WTC11 (cell line): ENCODE data around the gene UQCRFS1. TPM values are rescaled to one million over a fixed set of nuclear protein-coding genes. Genes with fewer than 3 reads are reported as not detected.

ENCODE experiments used
- ATAC-seq: fragments of 200-7000 bp; cut with Tn5 transposase; 2 replicates; pipeline ENCODE4 v1.10.0; 2021; ENCODE audit warnings: mild to moderate bottlenecking, moderate library complexity
- CTCF ChIA-PET: fragments of 300-600 bp; sonication (Branson Sonifier 250); formaldehyde crosslinking; loops from one replicate; lab custom pipeline; 2021; ENCODE audit warnings: antibody characterized with exemption; lab: Charles Lee
- POLR2A ChIA-PET: fragments of 350-600 bp; sonication (Branson Sonifier 250); formaldehyde crosslinking; loops from one replicate; lab custom pipeline; 2021; ENCODE audit warnings: antibody characterized with exemption; lab: Charles Lee
- DNase-seq: peaks from one replicate; pipeline ENCODE4 v3.0.0; 2021; ENCODE audit warnings: low spot score
- H3K27ac Mint-ChIP-seq: 2 replicates; pipeline ENCODE4 v1.8.0; 2021; ENCODE audit warnings: mixed read lengths
- H3K27me3 Mint-ChIP-seq: 2 replicates; pipeline ENCODE4 v1.8.0; 2021; ENCODE audit warnings: low read depth, mild to moderate bottlenecking, moderate library complexity, mixed read lengths
- H3K36me3 Mint-ChIP-seq: 2 replicates; pipeline ENCODE4 v1.8.0; 2021; ENCODE audit warnings: mixed read lengths
- H3K4me1 Mint-ChIP-seq: 2 replicates; pipeline ENCODE4 v1.8.0; 2022; ENCODE audit warnings: mixed read lengths
- H3K4me3 Mint-ChIP-seq: 2 replicates; pipeline ENCODE4 v1.8.0; 2021; ENCODE audit warnings: mild to moderate bottlenecking, moderate library complexity, mixed read lengths
- H3K9me3 Mint-ChIP-seq: 2 replicates; pipeline ENCODE4 v1.8.0; 2021; ENCODE audit warnings: mixed read lengths
- ETV6 ChIP-seq: sonication (generic); formaldehyde crosslinking; IDR thresholded peaks from 2 replicates; pipeline ENCODE4 v1.8.1; 2022; ENCODE audit warnings: mild to moderate bottlenecking, missing genetic modification reagents
- FOXJ3 ChIP-seq: sonication (generic); formaldehyde crosslinking; IDR thresholded peaks from 2 replicates; pipeline ENCODE4 v1.9.0; 2021; ENCODE audit warnings: missing genetic modification reagents, mild to moderate bottlenecking, borderline replicate concordance
- FOXP1 ChIP-seq: sonication (generic); formaldehyde crosslinking; IDR thresholded peaks from 2 replicates; pipeline ENCODE4 v1.8.0; 2022; ENCODE audit warnings: missing genetic modification reagents, mild to moderate bottlenecking, moderate library complexity, borderline replicate concordance
- JUN ChIP-seq: sonication (generic); formaldehyde crosslinking; IDR thresholded peaks from 2 replicates; pipeline ENCODE4 v1.8.0; 2023; ENCODE audit warnings: mild to moderate bottlenecking, missing genetic modification reagents
- KAT7 ChIP-seq: sonication (generic); formaldehyde crosslinking; IDR thresholded peaks from 2 replicates; pipeline ENCODE4 v1.8.1; 2023; ENCODE audit warnings: missing genetic modification reagents, mild to moderate bottlenecking, borderline replicate concordance
- MXD4 ChIP-seq: fragments of 250-450 bp; sonication (Bioruptor Pico); IDR thresholded peaks from 2 replicates; pipeline ENCODE4 v1.8.0; 2021; ENCODE audit warnings: mild to moderate bottlenecking, moderate library complexity, borderline replicate concordance
- NFATC4 ChIP-seq: fragments of 250-450 bp; sonication (Bioruptor Pico); IDR thresholded peaks from 2 replicates; pipeline ENCODE4 v1.9.0; 2021; ENCODE audit warnings: mild to moderate bottlenecking
- NR3C1 ChIP-seq: sonication (generic); formaldehyde crosslinking; conservative IDR thresholded peaks from 2 replicates; pipeline ENCODE4 v1.8.1; 2023; ENCODE audit warnings: low read depth, mild to moderate bottlenecking, missing genetic modification reagents
- SMAD4 ChIP-seq: sonication (generic); formaldehyde crosslinking; IDR thresholded peaks from 2 replicates; pipeline ENCODE4 v1.8.0; 2022; ENCODE audit warnings: mild to moderate bottlenecking, missing genetic modification reagents
- SOX15 ChIP-seq: fragments of 250-450 bp; sonication (Bioruptor Pico); IDR thresholded peaks from 2 replicates; pipeline ENCODE4 v1.9.0; 2021; ENCODE audit warnings: mild to moderate bottlenecking
- TEAD1 ChIP-seq: sonication (generic); formaldehyde crosslinking; IDR thresholded peaks from 2 replicates; pipeline ENCODE4 v1.8.0; 2022; ENCODE audit warnings: mild to moderate bottlenecking, missing genetic modification reagents
- TP53 ChIP-seq: sonication (generic); formaldehyde crosslinking; IDR thresholded peaks from 2 replicates; pipeline ENCODE4 v1.8.1; 2023; ENCODE audit warnings: mild to moderate bottlenecking, missing genetic modification reagents
- total RNA-seq: library from RNA; stranded (reverse); gene quantifications from 3 replicates; pipeline ENCODE4 v1.2.3, GENCODE V29; 2021
- TF ChIP-seq, protein P1 (sequence below): sonication (generic); formaldehyde crosslinking; conservative IDR thresholded peaks from 2 replicates; pipeline ENCODE4 v1.8.1; 2023; ENCODE audit warnings: mild to moderate bottlenecking, low read depth, missing genetic modification reagents, moderate library complexity
- TF ChIP-seq, protein P2 (sequence below): fragments of 250-450 bp; sonication (Bioruptor Pico); IDR thresholded peaks from 2 replicates; pipeline ENCODE4 v1.9.0; 2021; ENCODE audit warnings: mild to moderate bottlenecking
- TF ChIP-seq, protein P3 (sequence below): fragments of 250-450 bp; sonication (Bioruptor Pico); conservative IDR thresholded peaks from 2 replicates; pipeline ENCODE4 v1.9.0; 2021; ENCODE audit warnings: mild to moderate bottlenecking
- TF ChIP-seq, protein P4 (sequence below): sonication (generic); formaldehyde crosslinking; IDR thresholded peaks from 2 replicates; pipeline ENCODE4 v1.8.0; 2022; ENCODE audit warnings: mild to moderate bottlenecking, missing genetic modification reagents
- TF ChIP-seq, protein P5 (sequence below): fragments of 200-600 bp; IDR thresholded peaks from 2 replicates; pipeline ENCODE4 v1.8.0; 2022; ENCODE audit warnings: antibody characterized with exemption
- TF ChIP-seq, protein P6 (sequence below): sonication (generic); formaldehyde crosslinking; IDR thresholded peaks from 2 replicates; pipeline ENCODE4 v1.8.0; 2022; ENCODE audit warnings: mild to moderate bottlenecking, missing genetic modification reagents

The UQCRFS1 gene
- total RNA-seq, 1 experiment from 2014 or later = 58.2 TPM

DNA sequence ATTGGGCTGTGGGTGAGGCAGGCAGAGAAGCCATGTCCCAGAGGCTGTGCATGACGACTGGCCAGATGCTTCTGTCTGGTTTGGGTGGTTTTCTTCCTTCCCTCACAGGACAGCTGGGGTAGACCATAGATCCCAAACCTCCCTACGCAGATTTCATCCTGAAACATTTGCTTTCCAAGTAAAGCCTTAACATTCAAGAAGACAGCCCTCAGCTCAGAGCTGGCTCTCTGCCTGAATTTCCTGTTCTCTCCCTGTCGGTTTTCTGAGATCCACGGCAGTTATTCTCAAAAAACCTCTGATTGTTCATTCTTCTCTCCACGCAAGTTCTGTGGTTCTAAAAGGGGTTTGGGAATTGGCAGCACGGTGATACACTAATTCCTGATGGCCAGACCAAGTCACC is 25.3 kb downstream of the UQCRFS1 start (continued):
- TF ChIP-seq, protein P1, sequence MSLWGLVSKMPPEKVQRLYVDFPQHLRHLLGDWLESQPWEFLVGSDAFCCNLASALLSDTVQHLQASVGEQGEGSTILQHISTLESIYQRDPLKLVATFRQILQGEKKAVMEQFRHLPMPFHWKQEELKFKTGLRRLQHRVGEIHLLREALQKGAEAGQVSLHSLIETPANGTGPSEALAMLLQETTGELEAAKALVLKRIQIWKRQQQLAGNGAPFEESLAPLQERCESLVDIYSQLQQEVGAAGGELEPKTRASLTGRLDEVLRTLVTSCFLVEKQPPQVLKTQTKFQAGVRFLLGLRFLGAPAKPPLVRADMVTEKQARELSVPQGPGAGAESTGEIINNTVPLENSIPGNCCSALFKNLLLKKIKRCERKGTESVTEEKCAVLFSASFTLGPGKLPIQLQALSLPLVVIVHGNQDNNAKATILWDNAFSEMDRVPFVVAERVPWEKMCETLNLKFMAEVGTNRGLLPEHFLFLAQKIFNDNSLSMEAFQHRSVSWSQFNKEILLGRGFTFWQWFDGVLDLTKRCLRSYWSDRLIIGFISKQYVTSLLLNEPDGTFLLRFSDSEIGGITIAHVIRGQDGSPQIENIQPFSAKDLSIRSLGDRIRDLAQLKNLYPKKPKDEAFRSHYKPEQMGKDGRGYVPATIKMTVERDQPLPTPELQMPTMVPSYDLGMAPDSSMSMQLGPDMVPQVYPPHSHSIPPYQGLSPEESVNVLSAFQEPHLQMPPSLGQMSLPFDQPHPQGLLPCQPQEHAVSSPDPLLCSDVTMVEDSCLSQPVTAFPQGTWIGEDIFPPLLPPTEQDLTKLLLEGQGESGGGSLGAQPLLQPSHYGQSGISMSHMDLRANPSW (CRISPR knock-in tag) = no peak
- TF ChIP-seq JUN (CRISPR knock-in tag) (no peak), TP53 (CRISPR knock-in tag) (no peak)

DNA sequence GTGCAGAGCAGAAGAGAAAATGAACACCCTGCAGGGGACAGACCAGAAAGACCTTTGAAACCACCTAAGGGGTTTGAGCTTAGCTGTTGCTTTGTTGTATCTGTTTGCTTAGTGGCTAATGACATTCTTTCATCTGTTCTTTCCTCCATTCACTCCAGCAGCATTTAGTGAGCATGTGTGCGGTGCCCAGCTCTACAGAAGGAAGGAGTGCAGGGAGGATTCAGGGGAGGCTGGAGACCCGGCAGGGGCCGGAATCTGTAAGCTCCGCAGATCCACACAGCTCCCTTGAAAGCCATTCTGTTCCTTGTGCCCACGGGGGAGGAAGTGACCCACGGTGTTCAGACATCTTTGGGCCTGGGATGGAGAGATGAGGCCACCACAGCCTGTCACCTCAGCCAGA is 27.5 kb downstream of the UQCRFS1 start:
- DNase-seq (no peak), ATAC-seq (no peak)
- Mint-ChIP-seq H3K36me3 (no peaks in the 10 kb centered on the region), H3K4me1 (peaks cover 9% of the 10 kb centered on the region), H3K4me3 (no peak overlapping the region), H3K9me3 (no peaks in the 10 kb centered on the region), H3K27me3 (no peaks in the 10 kb centered on the region), H3K27ac (no peak overlapping the region)
- CTCF ChIA-PET = interaction anchor here (1.5 to 1.7 kb wide), 2 partner anchors 63 to 64 kb away, joined by 3 to 5 read pairs; no protein-coding TSS in a partner anchor
- TF ChIP-seq FOXJ3 (no peak), FOXP1 (CRISPR knock-in tag) (no peak), TEAD1 (no peak), NFATC4 (no peak), MXD4 (CRISPR knock-in tag) (no peak)
- TF ChIP-seq, protein P2, sequence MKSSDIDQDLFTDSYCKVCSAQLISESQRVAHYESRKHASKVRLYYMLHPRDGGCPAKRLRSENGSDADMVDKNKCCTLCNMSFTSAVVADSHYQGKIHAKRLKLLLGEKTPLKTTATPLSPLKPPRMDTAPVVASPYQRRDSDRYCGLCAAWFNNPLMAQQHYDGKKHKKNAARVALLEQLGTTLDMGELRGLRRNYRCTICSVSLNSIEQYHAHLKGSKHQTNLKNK = no peak
- TF ChIP-seq, protein P3, sequence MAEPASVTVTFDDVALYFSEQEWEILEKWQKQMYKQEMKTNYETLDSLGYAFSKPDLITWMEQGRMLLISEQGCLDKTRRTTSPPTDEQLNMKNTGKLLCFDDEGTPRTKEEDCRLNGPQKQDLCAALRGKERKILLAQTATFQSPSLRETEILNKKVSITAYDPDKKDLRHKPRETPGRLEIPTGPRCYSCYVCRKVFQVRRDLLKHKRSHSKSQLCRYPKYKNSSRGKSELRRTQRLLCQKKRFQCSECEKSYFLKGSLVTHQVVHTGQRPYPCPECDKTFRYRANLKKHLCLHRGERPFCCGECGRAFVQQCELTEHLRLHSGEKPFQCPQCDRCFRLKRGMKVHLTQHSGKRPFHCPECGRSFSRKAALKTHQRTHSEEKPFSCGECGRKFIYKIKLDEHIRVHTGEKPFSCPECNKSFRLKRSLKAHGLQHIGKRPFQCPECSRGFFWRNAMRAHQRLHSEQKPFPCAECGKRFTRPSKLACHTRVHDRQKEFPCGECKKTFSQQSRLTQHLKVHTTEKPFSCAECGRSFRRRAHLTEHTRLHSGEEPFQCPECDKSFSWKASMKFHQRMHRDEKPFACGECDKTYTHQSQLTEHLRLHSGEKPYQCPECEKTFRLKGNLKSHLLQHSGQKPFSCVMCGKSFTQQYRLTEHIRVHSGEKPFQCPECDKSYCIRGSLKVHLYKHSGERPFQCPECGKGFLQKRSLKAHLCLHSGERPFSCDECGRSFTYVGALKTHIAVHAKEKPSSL (CRISPR knock-in tag) = no peak
- POLR2A ChIA-PET = no interaction called here

DNA sequence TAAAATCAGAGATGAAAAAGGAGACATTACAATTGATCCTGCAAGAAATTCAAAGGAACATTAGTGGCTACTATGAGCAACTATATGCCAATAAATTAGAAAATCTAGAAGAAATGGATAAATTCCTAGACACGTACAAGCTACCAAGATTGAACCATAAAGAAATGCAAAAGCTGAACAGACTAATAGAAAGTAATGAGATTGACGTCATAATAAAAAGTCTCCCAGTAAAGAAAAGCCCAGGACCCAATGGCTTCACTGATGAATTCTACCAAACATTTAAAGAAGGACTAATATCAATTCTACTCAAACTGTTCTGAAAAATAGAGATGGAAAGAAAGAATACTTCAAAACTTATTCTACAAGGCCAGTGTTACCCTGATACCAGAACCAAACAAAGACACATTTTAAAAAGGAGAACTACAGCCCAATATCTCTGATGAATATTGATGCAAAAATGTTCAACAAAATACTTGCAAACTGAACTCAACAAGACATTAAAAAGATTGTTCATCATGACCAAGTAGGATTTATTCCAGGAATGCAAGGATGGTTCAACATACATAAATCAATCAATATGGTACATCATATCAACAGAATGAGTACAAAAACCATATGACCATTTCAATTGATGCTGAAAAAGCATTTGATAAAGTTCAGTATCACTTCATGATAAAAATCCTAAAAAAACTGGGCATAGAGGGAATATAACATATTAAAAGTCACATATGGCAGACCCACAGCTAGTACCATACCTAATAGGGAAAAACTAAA is 35.8 kb downstream of the UQCRFS1 start:
- Mint-ChIP-seq H3K4me1 (no peaks in the 10 kb centered on the region), H3K27me3 (peaks cover 7% of the 10 kb centered on the region; the same call in 1 of the 2 replicates), H3K9me3 (peaks cover 63% of the 10 kb centered on the region), H3K4me3 (no peak overlapping the region), H3K36me3 (peaks cover 23% of the 10 kb centered on the region), H3K27ac (no peak overlapping the region)
- CTCF ChIA-PET = no interaction called here
- no peak for DNase-seq
- POLR2A ChIA-PET = interaction anchor here (0.7 kb wide), 1 partner anchor 289 kb away, joined by 3 read pairs; no protein-coding TSS in a partner anchor
- TF ChIP-seq, protein P4, sequence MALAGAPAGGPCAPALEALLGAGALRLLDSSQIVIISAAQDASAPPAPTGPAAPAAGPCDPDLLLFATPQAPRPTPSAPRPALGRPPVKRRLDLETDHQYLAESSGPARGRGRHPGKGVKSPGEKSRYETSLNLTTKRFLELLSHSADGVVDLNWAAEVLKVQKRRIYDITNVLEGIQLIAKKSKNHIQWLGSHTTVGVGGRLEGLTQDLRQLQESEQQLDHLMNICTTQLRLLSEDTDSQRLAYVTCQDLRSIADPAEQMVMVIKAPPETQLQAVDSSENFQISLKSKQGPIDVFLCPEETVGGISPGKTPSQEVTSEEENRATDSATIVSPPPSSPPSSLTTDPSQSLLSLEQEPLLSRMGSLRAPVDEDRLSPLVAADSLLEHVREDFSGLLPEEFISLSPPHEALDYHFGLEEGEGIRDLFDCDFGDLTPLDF (CRISPR knock-in tag) = no peak
- TF ChIP-seq NR3C1 (CRISPR knock-in tag) = no peak
- TF ChIP-seq, all 79 proteins: peak for 0
- ATAC-seq = no peak

DNA sequence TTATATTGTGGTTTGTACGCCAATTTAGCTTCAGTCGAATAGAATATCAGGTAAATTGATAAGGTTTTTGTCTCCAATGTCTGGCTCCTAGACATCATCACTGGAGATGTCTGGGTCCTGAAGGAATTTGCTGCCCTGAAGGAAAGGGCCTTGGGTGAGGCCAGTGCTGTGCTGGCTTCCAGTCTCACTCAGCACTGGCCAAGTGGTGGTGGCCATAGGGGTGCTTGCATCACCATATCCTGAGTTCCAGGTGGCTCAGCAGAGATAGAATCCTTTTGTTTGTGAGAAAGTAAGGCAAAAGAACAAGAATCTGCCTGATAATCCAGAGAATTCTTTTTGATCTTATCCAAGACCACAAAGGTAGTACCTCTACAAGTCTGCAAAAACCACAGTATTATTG is 39.1 kb downstream of the UQCRFS1 start:
- POLR2A ChIA-PET = no interaction called here
- no peak for ATAC-seq
- no peaks in the 10 kb centered on the region for H3K4me1 Mint-ChIP-seq

More for the DNA sequence above, 39.1 kb downstream of the UQCRFS1 start:
- no peak overlapping the region for H3K4me3 Mint-ChIP-seq
- H3K9me3 Mint-ChIP-seq = peaks cover 67% of the 10 kb centered on the region
- peaks cover 7% of the 10 kb centered on the region for H3K27me3 Mint-ChIP-seq
- CTCF ChIA-PET = no interaction called here
- TF ChIP-seq SMAD4 (CRISPR knock-in tag) (no peak), KAT7 (CRISPR knock-in tag) (no peak), ETV6 (CRISPR knock-in tag) (no peak), SOX15 (CRISPR knock-in tag) (no peak)
- TF ChIP-seq, protein P5, sequence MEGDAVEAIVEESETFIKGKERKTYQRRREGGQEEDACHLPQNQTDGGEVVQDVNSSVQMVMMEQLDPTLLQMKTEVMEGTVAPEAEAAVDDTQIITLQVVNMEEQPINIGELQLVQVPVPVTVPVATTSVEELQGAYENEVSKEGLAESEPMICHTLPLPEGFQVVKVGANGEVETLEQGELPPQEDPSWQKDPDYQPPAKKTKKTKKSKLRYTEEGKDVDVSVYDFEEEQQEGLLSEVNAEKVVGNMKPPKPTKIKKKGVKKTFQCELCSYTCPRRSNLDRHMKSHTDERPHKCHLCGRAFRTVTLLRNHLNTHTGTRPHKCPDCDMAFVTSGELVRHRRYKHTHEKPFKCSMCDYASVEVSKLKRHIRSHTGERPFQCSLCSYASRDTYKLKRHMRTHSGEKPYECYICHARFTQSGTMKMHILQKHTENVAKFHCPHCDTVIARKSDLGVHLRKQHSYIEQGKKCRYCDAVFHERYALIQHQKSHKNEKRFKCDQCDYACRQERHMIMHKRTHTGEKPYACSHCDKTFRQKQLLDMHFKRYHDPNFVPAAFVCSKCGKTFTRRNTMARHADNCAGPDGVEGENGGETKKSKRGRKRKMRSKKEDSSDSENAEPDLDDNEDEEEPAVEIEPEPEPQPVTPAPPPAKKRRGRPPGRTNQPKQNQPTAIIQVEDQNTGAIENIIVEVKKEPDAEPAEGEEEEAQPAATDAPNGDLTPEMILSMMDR = no peak
- TF ChIP-seq, protein P6, sequence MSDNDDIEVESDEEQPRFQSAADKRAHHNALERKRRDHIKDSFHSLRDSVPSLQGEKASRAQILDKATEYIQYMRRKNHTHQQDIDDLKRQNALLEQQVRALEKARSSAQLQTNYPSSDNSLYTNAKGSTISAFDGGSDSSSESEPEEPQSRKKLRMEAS (CRISPR knock-in tag) = no peak
- TF ChIP-seq, protein P2 = no peak
- H3K36me3 Mint-ChIP-seq = peaks cover 23% of the 10 kb centered on the region
- no peak for DNase-seq
- H3K27ac Mint-ChIP-seq = no peak overlapping the region
